A673 (cell line): ENCODE data around the gene BCAN.

Experiments used
- EZH2 ChIP-seq: fragments of 200-600 bp; sonication (generic); IDR thresholded peaks from 2 replicates; pipeline ENCODE4 v1.6.1; 2017; ENCODE audit warnings: borderline replicate concordance, low read depth, mild to moderate bottlenecking, mixed read lengths, antibody characterized with exemption, low read length; ENCODE audit not compliant: poor library complexity, severe bottlenecking
- TF ChIP-seq, protein P1 (sequence below): fragments of 300-800, 200-600 bp; sonication (generic); conservative IDR thresholded peaks from 2 replicates; pipeline ENCODE4 v1.5.1; 2017; ENCODE audit warnings: low read depth, mild to moderate bottlenecking, antibody characterized with exemption, low read length, moderate library complexity, mixed read lengths

DNA sequence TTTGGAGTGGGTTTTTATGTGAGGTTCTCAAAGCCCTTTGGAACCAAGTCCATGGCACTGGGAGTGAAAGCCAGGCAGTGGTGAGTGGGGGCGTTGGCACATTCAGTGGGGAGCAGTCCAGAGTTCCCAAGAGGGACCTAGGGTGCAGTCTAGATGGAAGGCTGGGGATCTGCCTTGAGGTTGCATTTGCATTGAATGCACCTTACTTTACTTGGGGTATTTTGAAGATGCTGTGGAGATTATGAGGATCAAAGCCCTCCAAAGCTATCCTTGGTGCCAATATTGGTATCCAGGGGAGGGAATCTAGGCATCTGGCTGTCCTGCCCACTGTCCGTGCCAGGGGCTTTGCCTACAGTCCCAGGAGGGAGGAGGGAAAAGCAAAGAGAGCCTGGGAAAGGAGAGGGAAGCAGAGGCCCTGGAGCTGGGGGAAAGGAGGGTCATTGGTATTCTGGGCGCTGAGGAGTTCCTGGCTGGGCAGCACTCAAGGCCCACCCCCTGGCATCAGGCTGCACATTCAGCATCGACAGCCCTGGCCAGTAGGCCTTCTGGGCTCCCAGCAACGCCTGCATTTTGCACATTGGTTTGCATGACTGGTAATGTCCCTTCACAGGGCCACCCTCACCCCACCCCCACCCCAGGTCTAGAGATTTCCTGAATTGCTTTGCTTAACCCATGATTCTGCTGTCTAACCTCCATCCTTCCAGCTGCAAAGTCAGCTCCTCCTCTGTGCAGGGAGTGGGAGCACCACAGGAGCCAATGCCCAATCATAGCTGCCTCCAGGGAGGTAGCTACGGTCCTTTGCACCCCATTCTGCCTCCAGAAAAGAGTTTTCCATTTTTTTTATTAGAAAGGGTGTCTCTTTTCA, 843 bp upstream of the BCAN start:
- TF ChIP-seq, protein P1, sequence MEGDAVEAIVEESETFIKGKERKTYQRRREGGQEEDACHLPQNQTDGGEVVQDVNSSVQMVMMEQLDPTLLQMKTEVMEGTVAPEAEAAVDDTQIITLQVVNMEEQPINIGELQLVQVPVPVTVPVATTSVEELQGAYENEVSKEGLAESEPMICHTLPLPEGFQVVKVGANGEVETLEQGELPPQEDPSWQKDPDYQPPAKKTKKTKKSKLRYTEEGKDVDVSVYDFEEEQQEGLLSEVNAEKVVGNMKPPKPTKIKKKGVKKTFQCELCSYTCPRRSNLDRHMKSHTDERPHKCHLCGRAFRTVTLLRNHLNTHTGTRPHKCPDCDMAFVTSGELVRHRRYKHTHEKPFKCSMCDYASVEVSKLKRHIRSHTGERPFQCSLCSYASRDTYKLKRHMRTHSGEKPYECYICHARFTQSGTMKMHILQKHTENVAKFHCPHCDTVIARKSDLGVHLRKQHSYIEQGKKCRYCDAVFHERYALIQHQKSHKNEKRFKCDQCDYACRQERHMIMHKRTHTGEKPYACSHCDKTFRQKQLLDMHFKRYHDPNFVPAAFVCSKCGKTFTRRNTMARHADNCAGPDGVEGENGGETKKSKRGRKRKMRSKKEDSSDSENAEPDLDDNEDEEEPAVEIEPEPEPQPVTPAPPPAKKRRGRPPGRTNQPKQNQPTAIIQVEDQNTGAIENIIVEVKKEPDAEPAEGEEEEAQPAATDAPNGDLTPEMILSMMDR, result no peak
- no peak for TF ChIP-seq EZH2
